Urinary bladder (tissue), 4 donors: Measurements from ENCODE around the gene GNAI3. TPM values are rescaled to one million over a fixed set of nuclear protein-coding genes. Genes with fewer than 3 reads are reported as not detected.

ENCODE experiments used
- DNase-seq: peaks from one replicate; pipeline ENCODE4 v3.0.0-alpha.2; 2015; ENCODE audit errors: extremely low spot score
- H3K27ac ChIP-seq: one replicate; pipeline ENCODE4 v1.5.1; 2013; ENCODE audit warnings: low read depth, mild to moderate bottlenecking, moderate library complexity
- H3K36me3 ChIP-seq: one replicate; pipeline ENCODE4 v1.6.1; 2013; ENCODE audit warnings: mild to moderate bottlenecking, moderate library complexity; ENCODE audit not compliant: insufficient read depth
- H3K4me1 ChIP-seq: one replicate; pipeline ENCODE4 v1.6.1; 2013; ENCODE audit warnings: mild to moderate bottlenecking, moderate library complexity; ENCODE audit not compliant: insufficient read depth
- H3K4me3 ChIP-seq: one replicate; pipeline ENCODE4 v1.5.1; 2013; ENCODE audit warnings: low read depth, low read length
- WGBS: extraction: QIAGEN DNeasy Blood & Tissue Kit; methylation state at CpG from one replicate; pipeline ENCODE4 v1.1.7; 2013; 5-methylcytosine and 5-hydroxymethylcytosine counted together
- polyA plus RNA-seq: library from polyadenylated mRNA; stranded (reverse); fragments of 200-250 nt; gene quantifications from one replicate; pipeline ENCODE4 v1.2.3, GENCODE V29; 2013
- total RNA-seq: library from RNA; depleted of rRNA; stranded (reverse); fragments of >200 nt; gene quantifications from one replicate; pipeline ENCODE4 v1.2.3, GENCODE V29; 2014
- donor health status: healthy with polysubstance abuse.
- donor health status: healthy.

The GNAI3 gene
- total and polyA plus RNA-seq, 2 donors, result 5.1 to 17.4 TPM

- Histone ChIP-seq H3K36me3 (peaks cover 3% of the 10 kb centered on the region), H3K27ac (no peak overlapping the region), H3K4me3 (no peak overlapping the region), H3K4me1 (no peaks in the 10 kb centered on the region)
- WGBS, result 83% methylated on average over 11 of the region's 11 CpGs
- no peak for DNase-seq
Measured at GRCh38 chr1:109622137-109622892, 73.9 kb downstream of the GNAI3 start.

- no peaks in the 10 kb centered on the region for H3K4me1 ChIP-seq
- H3K4me3 ChIP-seq, result no peak overlapping the region
- H3K27ac ChIP-seq, result no peak overlapping the region
Measured at GRCh38 chr1:109622895-109623294, 74.5 kb downstream of the GNAI3 start.

GRCh38 chr1:109623601-109624161, 75.3 kb downstream of the GNAI3 start:
- no peaks in the 10 kb centered on the region for H3K4me1 ChIP-seq
- WGBS, result 49% methylated on average over 11 of the region's 11 CpGs
- peaks cover 3% of the 10 kb centered on the region for H3K36me3 ChIP-seq
- H3K27ac ChIP-seq, result no peak overlapping the region
- no peak overlapping the region for H3K4me3 ChIP-seq
- no peak for DNase-seq

More at GRCh38 chr1:109622895-109623294, 74.5 kb downstream of the GNAI3 start:
- WGBS, result 92% methylated on average over 3 of the region's 3 CpGs
- peaks cover 3% of the 10 kb centered on the region for H3K36me3 ChIP-seq
- DNase-seq, result no peak

- Histone ChIP-seq H3K27ac (no peak overlapping the region), H3K4me3 (no peak overlapping the region), H3K36me3 (peaks cover 3% of the 10 kb centered on the region), H3K4me1 (no peaks in the 10 kb centered on the region)
- WGBS, result 69% methylated on average over 17 of the region's 17 CpGs
- DNase-seq, result no peak
Measured at GRCh38 chr1:109624201-109625010, 76.0 kb downstream of the GNAI3 start.

GRCh38 chr1:109625176-109625575, 76.8 kb downstream of the GNAI3 start:
- Histone ChIP-seq H3K4me3 (no peak overlapping the region), H3K36me3 (peaks cover 3% of the 10 kb centered on the region), H3K4me1 (no peaks in the 10 kb centered on the region), H3K27ac (no peak overlapping the region)
- no peak for DNase-seq
- WGBS, result 77% methylated on average over 16 of the region's 16 CpGs

- peaks cover 3% of the 10 kb centered on the region for H3K36me3 ChIP-seq
Measured at GRCh38 chr1:109625601-109626560, 77.5 kb downstream of the GNAI3 start.

GRCh38 chr1:109626682-109627408, 78.4 kb downstream of the GNAI3 start:
- no peaks in the 10 kb centered on the region for H3K4me1 ChIP-seq
- no peak for DNase-seq
- H3K36me3 ChIP-seq, result peaks cover 3% of the 10 kb centered on the region
- H3K4me3 ChIP-seq, result no peak overlapping the region
- no peak overlapping the region for H3K27ac ChIP-seq
- 94% methylated on average over 21 of the region's 21 CpGs for WGBS

More at GRCh38 chr1:109625601-109626560, 77.5 kb downstream of the GNAI3 start:
- DNase-seq, result no peak
- Histone ChIP-seq H3K4me1 (no peaks in the 10 kb centered on the region), H3K4me3 (no peak overlapping the region), H3K27ac (no peak overlapping the region)
- WGBS, result 71% methylated on average over 32 of the region's 32 CpGs

- Histone ChIP-seq H3K4me1 (no peaks in the 10 kb centered on the region), H3K27ac (no peak overlapping the region), H3K4me3 (no peak overlapping the region), H3K36me3 (peaks cover 3% of the 10 kb centered on the region)
- DNase-seq, result no peak
- WGBS, result 92% methylated on average over 23 of the region's 23 CpGs
Measured at GRCh38 chr1:109627692-109628399, 79.4 kb downstream of the GNAI3 start.

- 88% methylated on average over 23 of the region's 23 CpGs for whole genome bisulfite sequencing
- H3K36me3 ChIP-seq, result peaks cover 3% of the 10 kb centered on the region
- no peak for DNase-seq
- no peak overlapping the region for H3K4me3 ChIP-seq
- H3K4me1 ChIP-seq, result no peaks in the 10 kb centered on the region
- H3K27ac ChIP-seq, result no peak overlapping the region
Measured at GRCh38 chr1:109628540-109629321, 80.3 kb downstream of the GNAI3 start.

GRCh38 chr1:109629372-109630030, 81.1 kb downstream of the GNAI3 start:
- WGBS, result 92% methylated on average over 10 of the region's 10 CpGs
- Histone ChIP-seq H3K27ac (no peak overlapping the region), H3K4me1 (no peaks in the 10 kb centered on the region), H3K36me3 (peaks cover 3% of the 10 kb centered on the region), H3K4me3 (no peak overlapping the region)
- no peak for DNase-seq
